ENCODE measurements around the gene ME1. TPM values are rescaled to one million over a fixed set of nuclear protein-coding genes. Genes with fewer than 3 reads are reported as not detected.

Gene ME1
- total and polyA plus RNA-seq, 9 of the 15 experiments (the other 6 are each of a cell fraction or from before 2014, with no cell fraction given), result 3.2 to 10.4 (median 5.5) TPM

DNA sequence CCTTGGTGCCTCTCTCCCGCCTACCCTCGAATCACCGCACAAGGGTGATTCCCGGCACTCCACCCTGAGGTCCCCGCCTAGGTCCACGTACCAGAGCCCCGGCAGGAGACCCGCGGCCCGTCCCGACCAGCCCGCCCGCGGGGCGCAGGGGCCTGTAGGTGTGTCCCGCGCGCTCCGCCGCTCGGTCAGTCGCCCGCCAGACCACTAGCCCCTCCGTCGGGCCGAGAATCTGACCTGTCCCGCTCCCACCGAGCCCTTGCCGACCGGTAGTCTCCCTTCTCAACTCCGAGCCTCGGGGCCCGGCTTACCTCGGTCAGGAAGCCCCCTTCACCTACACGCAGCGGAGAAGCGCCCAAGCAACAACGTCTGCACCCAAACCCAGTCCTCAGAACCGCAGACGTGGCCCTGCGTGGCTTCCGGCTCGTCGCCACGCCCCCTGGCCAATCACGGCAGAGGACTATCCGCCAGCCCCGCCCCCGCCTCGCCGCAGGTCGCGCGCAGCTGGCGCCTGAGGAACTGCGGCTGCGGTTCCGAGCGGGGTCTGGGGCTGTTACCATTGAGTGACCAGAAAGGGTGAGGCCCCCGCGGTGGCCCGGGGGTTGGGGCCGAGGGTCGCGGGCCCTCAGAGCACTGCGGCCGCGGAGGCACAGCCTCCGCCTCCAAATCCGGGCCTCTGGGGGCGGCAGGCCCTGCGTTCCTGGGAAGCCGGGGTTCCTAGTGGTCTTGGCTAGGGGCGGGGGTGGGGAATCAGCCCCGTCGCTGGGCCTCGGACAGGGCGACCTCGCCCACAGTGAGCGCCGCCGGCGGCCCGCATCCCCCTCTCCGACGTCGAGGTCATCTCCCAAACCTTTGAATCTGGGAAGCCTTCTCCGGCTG, 237.7 kb downstream of the ME1 start, which contains the start of the genes PGM3 and RWDD2A (continued):
- TF ChIP-seq, protein P1, sequence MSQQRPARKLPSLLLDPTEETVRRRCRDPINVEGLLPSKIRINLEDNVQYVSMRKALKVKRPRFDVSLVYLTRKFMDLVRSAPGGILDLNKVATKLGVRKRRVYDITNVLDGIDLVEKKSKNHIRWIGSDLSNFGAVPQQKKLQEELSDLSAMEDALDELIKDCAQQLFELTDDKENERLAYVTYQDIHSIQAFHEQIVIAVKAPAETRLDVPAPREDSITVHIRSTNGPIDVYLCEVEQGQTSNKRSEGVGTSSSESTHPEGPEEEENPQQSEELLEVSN (IDR thresholded peaks at IDR 0.05; ENCODE audit: borderline replicate concordance in 1 of 2, extremely low read depth in 1 of 2, insufficient read depth in 1 of 2, insufficient read length in 1 of 2, low read depth in 1 of 2, low read length in 1 of 2, poor library complexity in 1 of 2, severe bottlenecking in 1 of 2), result peak in 1 of 2 experiments; percentile 20
- peak; percentile 58 for TF ChIP-seq RBM25 (IDR thresholded peaks at IDR 0.05; ENCODE audit: low read depth, low read length, severe bottlenecking)
- TF ChIP-seq TOE1 (IDR thresholded peaks at IDR 0.05; ENCODE audit: borderline replicate concordance), result peak; percentile 48; the same call in 1 of the 2 replicates
- TF ChIP-seq TOE1 (CRISPR knock-in tag; IDR thresholded peaks at IDR 0.05; ENCODE audit: borderline replicate concordance, low read depth), result no peak
- peak; percentile 91 for TF ChIP-seq SP1 (CRISPR knock-in tag; IDR thresholded peaks at IDR 0.05)
- TF ChIP-seq FOS (IDR thresholded peaks at IDR 0.05; ENCODE audit: extremely low read depth, insufficient read length), result no peak
- TF ChIP-seq U2AF2 (optimal IDR thresholded peaks at IDR 0.05; ENCODE audit: low read depth, low read length), result no peak
- peak; percentile 83 to 85 for TF ChIP-seq NRF1 (conservative IDR thresholded peaks at IDR 0.05 in 1 of 2, IDR thresholded peaks at IDR 0.05 in 1 of 2)
- TF ChIP-seq KDM2B (CRISPR knock-in tag; IDR thresholded peaks at IDR 0.05), result peak; percentile 78; the same call in 1 of the 2 replicates
- peak; percentile 82 for TF ChIP-seq GABPB1 (CRISPR knock-in tag; IDR thresholded peaks at IDR 0.05)
- TF ChIP-seq POLR3A (IDR thresholded peaks at IDR 0.05; ENCODE audit: borderline replicate concordance, extremely low read depth, insufficient read depth, insufficient read length), result no peak
- 0 out of 2 replicates have a peak, but pooled peaks have one; percentile 15 for TF ChIP-seq ZEB2 (IDR thresholded peaks at IDR 0.05)
- TF ChIP-seq, protein P2, sequence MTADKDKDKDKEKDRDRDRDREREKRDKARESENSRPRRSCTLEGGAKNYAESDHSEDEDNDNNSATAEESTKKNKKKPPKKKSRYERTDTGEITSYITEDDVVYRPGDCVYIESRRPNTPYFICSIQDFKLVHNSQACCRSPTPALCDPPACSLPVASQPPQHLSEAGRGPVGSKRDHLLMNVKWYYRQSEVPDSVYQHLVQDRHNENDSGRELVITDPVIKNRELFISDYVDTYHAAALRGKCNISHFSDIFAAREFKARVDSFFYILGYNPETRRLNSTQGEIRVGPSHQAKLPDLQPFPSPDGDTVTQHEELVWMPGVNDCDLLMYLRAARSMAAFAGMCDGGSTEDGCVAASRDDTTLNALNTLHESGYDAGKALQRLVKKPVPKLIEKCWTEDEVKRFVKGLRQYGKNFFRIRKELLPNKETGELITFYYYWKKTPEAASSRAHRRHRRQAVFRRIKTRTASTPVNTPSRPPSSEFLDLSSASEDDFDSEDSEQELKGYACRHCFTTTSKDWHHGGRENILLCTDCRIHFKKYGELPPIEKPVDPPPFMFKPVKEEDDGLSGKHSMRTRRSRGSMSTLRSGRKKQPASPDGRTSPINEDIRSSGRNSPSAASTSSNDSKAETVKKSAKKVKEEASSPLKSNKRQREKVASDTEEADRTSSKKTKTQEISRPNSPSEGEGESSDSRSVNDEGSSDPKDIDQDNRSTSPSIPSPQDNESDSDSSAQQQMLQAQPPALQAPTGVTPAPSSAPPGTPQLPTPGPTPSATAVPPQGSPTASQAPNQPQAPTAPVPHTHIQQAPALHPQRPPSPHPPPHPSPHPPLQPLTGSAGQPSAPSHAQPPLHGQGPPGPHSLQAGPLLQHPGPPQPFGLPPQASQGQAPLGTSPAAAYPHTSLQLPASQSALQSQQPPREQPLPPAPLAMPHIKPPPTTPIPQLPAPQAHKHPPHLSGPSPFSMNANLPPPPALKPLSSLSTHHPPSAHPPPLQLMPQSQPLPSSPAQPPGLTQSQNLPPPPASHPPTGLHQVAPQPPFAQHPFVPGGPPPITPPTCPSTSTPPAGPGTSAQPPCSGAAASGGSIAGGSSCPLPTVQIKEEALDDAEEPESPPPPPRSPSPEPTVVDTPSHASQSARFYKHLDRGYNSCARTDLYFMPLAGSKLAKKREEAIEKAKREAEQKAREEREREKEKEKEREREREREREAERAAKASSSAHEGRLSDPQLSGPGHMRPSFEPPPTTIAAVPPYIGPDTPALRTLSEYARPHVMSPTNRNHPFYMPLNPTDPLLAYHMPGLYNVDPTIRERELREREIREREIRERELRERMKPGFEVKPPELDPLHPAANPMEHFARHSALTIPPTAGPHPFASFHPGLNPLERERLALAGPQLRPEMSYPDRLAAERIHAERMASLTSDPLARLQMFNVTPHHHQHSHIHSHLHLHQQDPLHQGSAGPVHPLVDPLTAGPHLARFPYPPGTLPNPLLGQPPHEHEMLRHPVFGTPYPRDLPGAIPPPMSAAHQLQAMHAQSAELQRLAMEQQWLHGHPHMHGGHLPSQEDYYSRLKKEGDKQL (CRISPR knock-in tag; IDR thresholded peaks at IDR 0.05; ENCODE audit: borderline replicate concordance), result no peak
- TF ChIP-seq ZNF140 (CRISPR knock-in tag; IDR thresholded peaks at IDR 0.05), result no peak
- TF ChIP-seq MTA3 (IDR thresholded peaks at IDR 0.05; ENCODE audit: borderline replicate concordance), result peak; percentile 79; the same call in 1 of the 2 replicates
- TF ChIP-seq, protein P3, sequence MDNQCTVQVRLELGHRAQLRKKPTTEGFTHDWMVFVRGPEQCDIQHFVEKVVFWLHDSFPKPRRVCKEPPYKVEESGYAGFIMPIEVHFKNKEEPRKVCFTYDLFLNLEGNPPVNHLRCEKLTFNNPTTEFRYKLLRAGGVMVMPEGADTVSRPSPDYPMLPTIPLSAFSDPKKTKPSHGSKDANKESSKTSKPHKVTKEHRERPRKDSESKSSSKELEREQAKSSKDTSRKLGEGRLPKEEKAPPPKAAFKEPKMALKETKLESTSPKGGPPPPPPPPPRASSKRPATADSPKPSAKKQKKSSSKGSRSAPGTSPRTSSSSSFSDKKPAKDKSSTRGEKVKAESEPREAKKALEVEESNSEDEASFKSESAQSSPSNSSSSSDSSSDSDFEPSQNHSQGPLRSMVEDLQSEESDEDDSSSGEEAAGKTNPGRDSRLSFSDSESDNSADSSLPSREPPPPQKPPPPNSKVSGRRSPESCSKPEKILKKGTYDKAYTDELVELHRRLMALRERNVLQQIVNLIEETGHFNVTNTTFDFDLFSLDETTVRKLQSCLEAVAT (IDR thresholded peaks at IDR 0.05), result peak in 1 of 2 experiments; percentile 71; a peak in 1 of 4 replicates
- TF ChIP-seq RHOXF2B (CRISPR knock-in tag; conservative IDR thresholded peaks at IDR 0.05), result no peak
- TF ChIP-seq ELF1 (tag; IDR thresholded peaks at IDR 0.05), result peak; percentile 75
- peak; percentile 77 for TF ChIP-seq ETV5 (CRISPR knock-in tag; IDR thresholded peaks at IDR 0.05; ENCODE audit: low read depth)

All from K562 (cell line).